ENCODE measurements around the gene MAPK1. TPM values are rescaled to one million over a fixed set of nuclear protein-coding genes. Genes with fewer than 3 reads are reported as not detected.
"Not testable (repeated sequence)": the region's sequence is repeated elsewhere in the genome, so short reads cannot be mapped to it uniquely, and the experiment has no call there.

Gene MAPK1
- total RNA-seq, 1 experiment from 2014 or later: 90.3 TPM

- not testable (repeated sequence) for H3K79me1 ChIP-seq (ENCODE audit: insufficient read depth, low read depth, low read length, poor library complexity, severe bottlenecking); H2BK15ac ChIP-seq (ENCODE audit: low read depth, low read length); H3K27ac Mint-ChIP-seq; H4K91ac ChIP-seq (ENCODE audit: insufficient read length, low read depth, low read length); H3K27ac ChIP-seq (ENCODE audit: insufficient read length, low read depth, low read length); H4K20me1 ChIP-seq (ENCODE audit: control insufficient read depth, insufficient read depth, insufficient read length); H3K14ac ChIP-seq (ENCODE audit: insufficient read depth, low read length); H2BK120ac ChIP-seq (ENCODE audit: low read depth, low read length, poor library complexity, severe bottlenecking); H3K18ac ChIP-seq (ENCODE audit: insufficient read length, low read depth, low read length); H3K27me3 ChIP-seq (ENCODE audit: insufficient read depth, low read length); H3K23me2 ChIP-seq (ENCODE audit: insufficient read length, low read depth, low read length, poor library complexity, severe bottlenecking); H3K4me1 Mint-ChIP-seq; H3K56ac ChIP-seq (ENCODE audit: insufficient read length, low read depth, low read length); H3K9me3 ChIP-seq (ENCODE audit: control insufficient read depth, low read depth, low read length); H2AFZ ChIP-seq (ENCODE audit: low read length); H3T11ph ChIP-seq (ENCODE audit: low read length); H4K8ac ChIP-seq (replicated peaks; ENCODE audit: insufficient read length, low read depth, low read length); H3K4me1 ChIP-seq (ENCODE audit: insufficient read depth, low read length); DNase-seq; H2BK12ac ChIP-seq (ENCODE audit: insufficient read length, low read depth, low read length); H2BK20ac ChIP-seq (ENCODE audit: low read depth, low read length, poor library complexity, severe bottlenecking); H3K23ac ChIP-seq (ENCODE audit: insufficient read length, low read depth, low read length); H3K4ac ChIP-seq (ENCODE audit: low read depth, low read length); H3K9ac ChIP-seq (ENCODE audit: extremely low read depth, insufficient read length, low read length); H3K27me3 Mint-ChIP-seq (ENCODE audit: low read depth); H3K4me3 Mint-ChIP-seq; H2AK5ac ChIP-seq (ENCODE audit: insufficient read length, low read length); H3K4me2 ChIP-seq (ENCODE audit: insufficient read depth, insufficient read length, low read length); H3K9me3 Mint-ChIP-seq; H3K79me2 ChIP-seq (ENCODE audit: insufficient read depth, low read length); H3K36me3 Mint-ChIP-seq (ENCODE audit: insufficient read depth in 1 of 3, low read depth in 3 of 3); H4K5ac ChIP-seq (ENCODE audit: insufficient read length, low read depth, low read length); H2BK5ac ChIP-seq (ENCODE audit: insufficient read length, low read length)
- no CpG with 5 or more reads among the region's 15 CpGs for WGBS (ENCODE audit: extremely low coverage, insufficient read length, low lambda C conversion rate)
Observed at GRCh38 chr22:21721195-21721852, 146.1 kb downstream of the MAPK1 start.

DNA sequence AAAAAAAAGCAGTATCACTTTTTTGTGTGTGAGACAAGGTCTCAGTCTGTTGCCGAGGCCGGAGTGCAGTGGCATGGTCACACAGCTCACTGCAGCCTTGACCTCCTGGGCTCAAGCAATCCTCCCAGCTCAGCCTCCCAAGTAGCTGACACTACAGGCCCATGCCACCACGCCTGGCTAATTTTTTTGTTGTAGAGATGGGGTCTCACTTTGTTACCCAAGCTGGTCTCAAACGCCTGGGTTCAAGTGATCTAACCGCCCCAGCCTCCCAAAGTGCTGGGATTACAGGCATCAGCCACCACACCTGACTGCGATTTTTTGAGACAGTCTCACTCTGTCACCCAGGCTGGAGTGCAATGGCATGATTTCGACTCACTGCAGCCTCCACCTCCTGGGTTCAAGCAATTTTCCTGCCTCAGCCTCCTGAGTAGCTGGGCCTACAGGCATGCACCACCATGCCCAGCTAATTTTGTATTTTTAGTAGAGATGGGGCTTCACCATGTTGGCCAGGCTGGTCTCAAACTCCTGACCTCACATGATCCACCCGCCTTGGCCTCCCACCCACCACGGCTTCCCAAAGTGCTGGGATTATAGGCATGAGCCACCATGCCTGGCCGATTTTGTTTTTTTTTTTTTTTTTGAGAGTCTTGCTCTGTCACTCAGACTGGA is 147.1 kb downstream of the MAPK1 start:
- H3K36me3 Mint-ChIP-seq (ENCODE audit: insufficient read depth in 1 of 3, low read depth in 3 of 3); H2AK5ac ChIP-seq (ENCODE audit: insufficient read length, low read length); H3K4ac ChIP-seq (ENCODE audit: low read depth, low read length); H3K79me2 ChIP-seq (ENCODE audit: insufficient read depth, low read length); H2BK120ac ChIP-seq (ENCODE audit: low read depth, low read length, poor library complexity, severe bottlenecking); H3K27me3 ChIP-seq (ENCODE audit: insufficient read depth, low read length); H3K56ac ChIP-seq (ENCODE audit: insufficient read length, low read depth, low read length); H3K18ac ChIP-seq (ENCODE audit: insufficient read length, low read depth, low read length); H3K4me1 ChIP-seq (ENCODE audit: insufficient read depth, low read length); H3K23me2 ChIP-seq (ENCODE audit: insufficient read length, low read depth, low read length, poor library complexity, severe bottlenecking); H3K79me1 ChIP-seq (ENCODE audit: insufficient read depth, low read depth, low read length, poor library complexity, severe bottlenecking); H4K91ac ChIP-seq (ENCODE audit: insufficient read length, low read depth, low read length); H3K27ac Mint-ChIP-seq; DNase-seq; H3K4me1 Mint-ChIP-seq; H4K5ac ChIP-seq (ENCODE audit: insufficient read length, low read depth, low read length); H3T11ph ChIP-seq (ENCODE audit: low read length); H3K9me3 Mint-ChIP-seq; H2AFZ ChIP-seq (ENCODE audit: low read length); H4K8ac ChIP-seq (replicated peaks; ENCODE audit: insufficient read length, low read depth, low read length); H3K27me3 Mint-ChIP-seq (ENCODE audit: low read depth); H3K23ac ChIP-seq (ENCODE audit: insufficient read length, low read depth, low read length); H2BK12ac ChIP-seq (ENCODE audit: insufficient read length, low read depth, low read length); H3K4me2 ChIP-seq (ENCODE audit: insufficient read depth, insufficient read length, low read length); H3K27ac ChIP-seq (ENCODE audit: insufficient read length, low read depth, low read length); H4K20me1 ChIP-seq (ENCODE audit: control insufficient read depth, insufficient read depth, insufficient read length); H3K9me3 ChIP-seq (ENCODE audit: control insufficient read depth, low read depth, low read length); H3K4me3 Mint-ChIP-seq; H2BK5ac ChIP-seq (ENCODE audit: insufficient read length, low read length); H3K9ac ChIP-seq (ENCODE audit: extremely low read depth, insufficient read length, low read length); H2BK15ac ChIP-seq (ENCODE audit: low read depth, low read length); H2BK20ac ChIP-seq (ENCODE audit: low read depth, low read length, poor library complexity, severe bottlenecking); H3K14ac ChIP-seq (ENCODE audit: insufficient read depth, low read length): not testable (repeated sequence)
- WGBS (ENCODE audit: extremely low coverage, insufficient read length, low lambda C conversion rate): no CpG with 5 or more reads among the region's 10 CpGs

All from H9 (cell line).